Suprapubic skin (tissue), 4 donors: ENCODE data around the gene FRMD1. TPM values are rescaled to one million over a fixed set of nuclear protein-coding genes. Genes with fewer than 3 reads are reported as not detected.

Source experiments
- DNase-seq, 2 donors: peaks; one replicate each; pipeline ENCODE4 v3.0.0-alpha.2; 2019; ENCODE audit warnings: low spot score in 2 of 2
- H3K27ac ChIP-seq: fragments of 200-600 bp; sonication (generic); one replicate; pipeline ENCODE4 v1.5.1; 2019
- H3K27me3 ChIP-seq: fragments of 200-600 bp; sonication (generic); one replicate; pipeline ENCODE4 v1.5.1; 2019
- H3K36me3 ChIP-seq: fragments of 200-600 bp; sonication (generic); one replicate; pipeline ENCODE4 v1.5.1; 2019
- H3K4me1 ChIP-seq: fragments of 200-600 bp; sonication (generic); one replicate; pipeline ENCODE4 v1.5.1; 2019
- H3K4me3 ChIP-seq: fragments of 200-600 bp; sonication (generic); one replicate; pipeline ENCODE4 v1.5.1; 2019; ENCODE audit warnings: mild to moderate bottlenecking
- H3K9me3 ChIP-seq: fragments of 200-600 bp; sonication (generic); one replicate; pipeline ENCODE4 v1.5.1; 2019
- CTCF ChIP-seq, 2 donors: fragments of 200-600 bp in 1 of 2; fragments of 450-650 bp in 1 of 2; sonication (generic) in 1 of 2; IDR thresholded peaks; one replicate each; pipeline ENCODE4 v1.5.1; 2016 to 2019; ENCODE audit warnings: antibody characterized with exemption in 2 of 2, mild to moderate bottlenecking in 1 of 2, moderate library complexity in 1 of 2
- EP300 ChIP-seq: sonication (generic); formaldehyde crosslinking; IDR thresholded peaks from one replicate; pipeline ENCODE4 v1.6.1; 2017; ENCODE audit warnings: antibody characterized with exemption
- POLR2A ChIP-seq, 2 donors: fragments of 450-650 bp; IDR thresholded peaks; one replicate each; pipeline ENCODE4 v1.6.1; 2017; ENCODE audit warnings: antibody characterized with exemption in 2 of 2, mild to moderate bottlenecking in 2 of 2, moderate library complexity in 2 of 2
- POLR2AphosphoS5 ChIP-seq, 3 donors: sonication (generic); formaldehyde crosslinking; IDR thresholded peaks; one replicate each; pipeline ENCODE4 v1.6.1; 2017; ENCODE audit warnings: antibody characterized with exemption in 3 of 3
- WGBS: methylation state at CpG from one replicate; pipeline ENCODE4 v1.1.5; 2018; 5-methylcytosine and 5-hydroxymethylcytosine counted together
- total RNA-seq, 4 donors: library from RNA; depleted of rRNA; stranded (reverse); fragments of >200 nt; gene quantifications; one replicate each; pipeline ENCODE4 v1.1.0, GENCODE V29; 2016

Gene FRMD1
- total RNA-seq, 4 donors from 2014 or later = 0.64 to 2.6 (median 1.5) TPM

- Histone ChIP-seq H3K4me3 (no peak overlapping the region), H3K27ac (no peak overlapping the region), H3K27me3 (no peaks in the 10 kb centered on the region), H3K36me3 (no peaks in the 10 kb centered on the region), H3K9me3 (no peaks in the 10 kb centered on the region), H3K4me1 (no peaks in the 10 kb centered on the region)
- DNase-seq = peak; percentile 6 to 31
- TF ChIP-seq POLR2A (IDR thresholded peaks at IDR 0.05) = no peak
- TF ChIP-seq CTCF (IDR thresholded peaks at IDR 0.05) = peak in 1 of 2 donors; percentile 4
- 76% methylated on average over 4 of the region's 4 CpGs for WGBS
Observed at GRCh38 chr6:168117942-168118341, 38.9 kb upstream of the FRMD1 start.

GRCh38 chr6:168116975-168117899, 38.2 kb upstream of the FRMD1 start:
- no peaks in the 10 kb centered on the region for H3K4me1 ChIP-seq
- H3K27ac ChIP-seq = no peak overlapping the region
- H3K27me3 ChIP-seq = no peaks in the 10 kb centered on the region
- TF ChIP-seq EP300 (no peak), CTCF (IDR thresholded peaks at IDR 0.05) (no peak), POLR2AphosphoS5 (IDR thresholded peaks at IDR 0.05) (no peak), POLR2A (IDR thresholded peaks at IDR 0.05) (no peak)
- WGBS = 83% methylated on average over 20 of the region's 26 CpGs
- H3K9me3 ChIP-seq = no peaks in the 10 kb centered on the region
- H3K4me3 ChIP-seq = no peak overlapping the region
- DNase-seq = peak; percentile 27 to 61
- no peaks in the 10 kb centered on the region for H3K36me3 ChIP-seq

- no peaks in the 10 kb centered on the region for H3K27me3 ChIP-seq
- no peaks in the 10 kb centered on the region for H3K9me3 ChIP-seq
- H3K36me3 ChIP-seq = no peaks in the 10 kb centered on the region
- no peak overlapping the region for H3K4me3 ChIP-seq
- TF ChIP-seq EP300 = no peak
- TF ChIP-seq POLR2AphosphoS5 (IDR thresholded peaks at IDR 0.05) = no peak
- TF ChIP-seq POLR2A (IDR thresholded peaks at IDR 0.05) = no peak
- no peak for TF ChIP-seq CTCF (IDR thresholded peaks at IDR 0.05)
- no peaks in the 10 kb centered on the region for H3K4me1 ChIP-seq
- H3K27ac ChIP-seq = no peak overlapping the region
- peak; percentile 38 to 49 for DNase-seq
- WGBS = 96% methylated on average over 4 of the region's 11 CpGs
Observed at GRCh38 chr6:168116438-168116974, 37.5 kb upstream of the FRMD1 start.

- no peak overlapping the region for H3K27ac ChIP-seq
- no peaks in the 10 kb centered on the region for H3K27me3 ChIP-seq
- peak in 1 of 2 donors; percentile 35 for DNase-seq
- H3K9me3 ChIP-seq = no peaks in the 10 kb centered on the region
- no peak overlapping the region for H3K4me3 ChIP-seq
- H3K4me1 ChIP-seq = no peaks in the 10 kb centered on the region
- TF ChIP-seq EP300 = no peak
- TF ChIP-seq POLR2AphosphoS5 (IDR thresholded peaks at IDR 0.05) = no peak
- TF ChIP-seq POLR2A (IDR thresholded peaks at IDR 0.05) = no peak
- TF ChIP-seq CTCF (IDR thresholded peaks at IDR 0.05) = no peak
- H3K36me3 ChIP-seq = no peaks in the 10 kb centered on the region
- 94% methylated on average over 5 of the region's 5 CpGs for WGBS
Observed at GRCh38 chr6:168115748-168116437, 36.9 kb upstream of the FRMD1 start.

GRCh38 chr6:168113226-168113625, 34.2 kb upstream of the FRMD1 start:
- DNase-seq = peak in 1 of 2 donors; percentile 17
- 95% methylated on average over 8 of the region's 8 CpGs for WGBS
- TF ChIP-seq POLR2AphosphoS5 (IDR thresholded peaks at IDR 0.05) = no peak
- TF ChIP-seq EP300 = no peak
- no peak for TF ChIP-seq POLR2A (IDR thresholded peaks at IDR 0.05)
- no peak for TF ChIP-seq CTCF (IDR thresholded peaks at IDR 0.05)

More at GRCh38 chr6:168113226-168113625, 34.2 kb upstream of the FRMD1 start:
- no peaks in the 10 kb centered on the region for H3K36me3 ChIP-seq
- H3K4me1 ChIP-seq = no peaks in the 10 kb centered on the region
- no peaks in the 10 kb centered on the region for H3K27me3 ChIP-seq
- no peaks in the 10 kb centered on the region for H3K9me3 ChIP-seq
- H3K4me3 ChIP-seq = no peak overlapping the region
- no peak overlapping the region for H3K27ac ChIP-seq
